ENCODE measurements around the gene RERE. TPM values are rescaled to one million over a fixed set of nuclear protein-coding genes. Genes with fewer than 3 reads are reported as not detected.

The RERE gene
- total RNA-seq, 1 donor from 2014 or later = 139 TPM

- intact Hi-C loops (cut with micrococcal nuclease) = no loop called here
- no peak overlapping the region for H3K4me3 Mint-ChIP-seq (ENCODE audit: low read depth)
- peaks cover 56% of the 10 kb centered on the region for H3K4me1 Mint-ChIP-seq (ENCODE audit: low read depth)
- no peak for DNase-seq (ENCODE audit: low spot score)
- no peaks in the 10 kb centered on the region for H3K27me3 Mint-ChIP-seq (ENCODE audit: low read depth)
- peaks cover 7% of the 10 kb centered on the region for H3K36me3 Mint-ChIP-seq (ENCODE audit: low read depth)
- H3K27ac Mint-ChIP-seq = no peak overlapping the region
- no peaks in the 10 kb centered on the region for H3K9me3 Mint-ChIP-seq
These were observed 253.4 kb downstream of the RERE start for GRCh38 chr1:8563944-8564537.

- Mint-ChIP-seq H3K4me3 (ENCODE audit: low read depth) (no peak overlapping the region), H3K27me3 (ENCODE audit: low read depth) (no peaks in the 10 kb centered on the region), H3K36me3 (ENCODE audit: low read depth) (peaks cover 10% of the 10 kb centered on the region), H3K27ac (peak overlapping the region; percentile 34), H3K9me3 (no peaks in the 10 kb centered on the region), H3K4me1 (ENCODE audit: low read depth) (peaks cover 56% of the 10 kb centered on the region)
- intact Hi-C loops (cut with micrococcal nuclease) = no loop called here
- DNase-seq (ENCODE audit: low spot score) = no peak
These were observed 254.3 kb downstream of the RERE start for GRCh38 chr1:8562881-8563865.

GRCh38 chr1:8562222-8562621, 255.2 kb downstream of the RERE start:
- no peak for DNase-seq (ENCODE audit: low spot score)
- Mint-ChIP-seq H3K36me3 (ENCODE audit: low read depth) (peaks cover 16% of the 10 kb centered on the region), H3K4me3 (ENCODE audit: low read depth) (no peak overlapping the region), H3K27ac (peak overlapping the region; percentile 34), H3K27me3 (ENCODE audit: low read depth) (no peaks in the 10 kb centered on the region), H3K9me3 (no peaks in the 10 kb centered on the region), H3K4me1 (ENCODE audit: low read depth) (peaks cover 52% of the 10 kb centered on the region)
- intact Hi-C loops (cut with micrococcal nuclease) = no loop called here

- DNase-seq (ENCODE audit: low spot score) = no peak
- Mint-ChIP-seq H3K9me3 (no peaks in the 10 kb centered on the region), H3K36me3 (ENCODE audit: low read depth) (peaks cover 25% of the 10 kb centered on the region), H3K27me3 (ENCODE audit: low read depth) (no peaks in the 10 kb centered on the region), H3K4me3 (ENCODE audit: low read depth) (peak overlapping the region; percentile 57), H3K27ac (peak overlapping the region; percentile 85), H3K4me1 (ENCODE audit: low read depth) (peaks cover 53% of the 10 kb centered on the region)
- intact Hi-C loops (cut with micrococcal nuclease) = loop anchor here (1.0 to 2.0 kb wide), 8 partner anchors 44 to 288 kb away; no protein-coding TSS in a partner anchor
These were observed 256.6 kb downstream of the RERE start for GRCh38 chr1:8560611-8561544.

- H3K27me3 Mint-ChIP-seq (ENCODE audit: low read depth) = no peaks in the 10 kb centered on the region
- DNase-seq (ENCODE audit: low spot score) = no peak
- intact Hi-C loops (cut with micrococcal nuclease) = loop anchor here (1.0 to 2.0 kb wide), 6 partner anchors 45 to 289 kb away; no protein-coding TSS in a partner anchor
- H3K4me3 Mint-ChIP-seq (ENCODE audit: low read depth) = no peak overlapping the region
- H3K36me3 Mint-ChIP-seq (ENCODE audit: low read depth) = peaks cover 32% of the 10 kb centered on the region
- H3K27ac Mint-ChIP-seq = peak overlapping the region; percentile 85
- no peaks in the 10 kb centered on the region for H3K9me3 Mint-ChIP-seq
- peaks cover 58% of the 10 kb centered on the region for H3K4me1 Mint-ChIP-seq (ENCODE audit: low read depth)
These were observed 257.4 kb downstream of the RERE start for GRCh38 chr1:8560035-8560434.

GRCh38 chr1:8555582-8555981, 261.9 kb downstream of the RERE start:
- Mint-ChIP-seq H3K4me1 (ENCODE audit: low read depth) (peaks cover 55% of the 10 kb centered on the region), H3K27ac (peak overlapping the region; percentile 86), H3K27me3 (ENCODE audit: low read depth) (no peaks in the 10 kb centered on the region), H3K9me3 (no peaks in the 10 kb centered on the region), H3K4me3 (ENCODE audit: low read depth) (no peak overlapping the region), H3K36me3 (ENCODE audit: low read depth) (peaks cover 69% of the 10 kb centered on the region)
- DNase-seq (ENCODE audit: low spot score) = no peak
- intact Hi-C loops (cut with micrococcal nuclease) = loop anchor here (2.0 kb wide), 1 partner anchor 15 kb away; no protein-coding TSS in a partner anchor

GRCh38 chr1:8554956-8555534, 262.4 kb downstream of the RERE start:
- Mint-ChIP-seq H3K4me1 (ENCODE audit: low read depth) (peaks cover 50% of the 10 kb centered on the region), H3K27me3 (ENCODE audit: low read depth) (no peaks in the 10 kb centered on the region), H3K36me3 (ENCODE audit: low read depth) (peaks cover 73% of the 10 kb centered on the region), H3K9me3 (no peaks in the 10 kb centered on the region), H3K27ac (peak overlapping the region; percentile 86), H3K4me3 (ENCODE audit: low read depth) (no peak overlapping the region)
- intact Hi-C loops (cut with micrococcal nuclease) = loop anchor here (2.0 kb wide), 1 partner anchor 14 kb away; no protein-coding TSS in a partner anchor
- no peak for DNase-seq (ENCODE audit: low spot score)

- intact Hi-C loops (cut with micrococcal nuclease) = no loop called here
- H3K27me3 Mint-ChIP-seq (ENCODE audit: low read depth) = no peaks in the 10 kb centered on the region
- no peaks in the 10 kb centered on the region for H3K9me3 Mint-ChIP-seq
- peaks cover 51% of the 10 kb centered on the region for H3K4me1 Mint-ChIP-seq (ENCODE audit: low read depth)
- peaks cover 85% of the 10 kb centered on the region for H3K36me3 Mint-ChIP-seq (ENCODE audit: low read depth)
- peak overlapping the region; percentile 23 for H3K27ac Mint-ChIP-seq
- no peak for DNase-seq (ENCODE audit: low spot score)
- no peak overlapping the region for H3K4me3 Mint-ChIP-seq (ENCODE audit: low read depth)
These were observed 264.5 kb downstream of the RERE start for GRCh38 chr1:8552820-8553397.

- no peaks in the 10 kb centered on the region for H3K27me3 Mint-ChIP-seq (ENCODE audit: low read depth)
- H3K4me1 Mint-ChIP-seq (ENCODE audit: low read depth) = peaks cover 48% of the 10 kb centered on the region
- no peaks in the 10 kb centered on the region for H3K9me3 Mint-ChIP-seq
- no peak overlapping the region for H3K4me3 Mint-ChIP-seq (ENCODE audit: low read depth)
- intact Hi-C loops (cut with micrococcal nuclease) = no loop called here
- H3K36me3 Mint-ChIP-seq (ENCODE audit: low read depth) = peaks cover 81% of the 10 kb centered on the region
- H3K27ac Mint-ChIP-seq = peak overlapping the region; percentile 31
- no peak for DNase-seq (ENCODE audit: low spot score)
These were observed 265.6 kb downstream of the RERE start for GRCh38 chr1:8551613-8552489.

GRCh38 chr1:8551057-8551456, 266.4 kb downstream of the RERE start:
- DNase-seq (ENCODE audit: low spot score) = no peak
- Mint-ChIP-seq H3K4me3 (ENCODE audit: low read depth) (no peak overlapping the region), H3K27ac (no peak overlapping the region), H3K36me3 (ENCODE audit: low read depth) (peaks cover 82% of the 10 kb centered on the region), H3K9me3 (no peaks in the 10 kb centered on the region), H3K27me3 (ENCODE audit: low read depth) (no peaks in the 10 kb centered on the region), H3K4me1 (ENCODE audit: low read depth) (peaks cover 43% of the 10 kb centered on the region)
- intact Hi-C loops (cut with micrococcal nuclease) = no loop called here

- no peak for DNase-seq (ENCODE audit: low spot score)
- H3K27me3 Mint-ChIP-seq (ENCODE audit: low read depth) = no peaks in the 10 kb centered on the region
- intact Hi-C loops (cut with micrococcal nuclease) = no loop called here
- peaks cover 37% of the 10 kb centered on the region for H3K4me1 Mint-ChIP-seq (ENCODE audit: low read depth)
- H3K36me3 Mint-ChIP-seq (ENCODE audit: low read depth) = peaks cover 74% of the 10 kb centered on the region
- no peak overlapping the region for H3K27ac Mint-ChIP-seq
- peaks cover 14% of the 10 kb centered on the region for H3K9me3 Mint-ChIP-seq
- no peak overlapping the region for H3K4me3 Mint-ChIP-seq (ENCODE audit: low read depth)
These were observed 269.6 kb downstream of the RERE start for GRCh38 chr1:8547791-8548190.

All from activated T-helper 2 cell treated with anti-CD3 and anti-CD28 coated beads, Interferon-gamma antibody, Interleukin-2, Interleukin-4, amounts not matched to agents 10 μg/mL and 5 μg/mL and 100 μg/mL, durations not matched to agents 14 hours and 24 hours and 36 hours (primary cell).